ENCODE measurements around the gene PCGF2.

The PCGF2 gene

GRCh38 chr17:38751144-38751807 is 3.1 kb upstream of the PCGF2 start:
- DNase-seq (ENCODE audit: low read depth), result no peak

DNA sequence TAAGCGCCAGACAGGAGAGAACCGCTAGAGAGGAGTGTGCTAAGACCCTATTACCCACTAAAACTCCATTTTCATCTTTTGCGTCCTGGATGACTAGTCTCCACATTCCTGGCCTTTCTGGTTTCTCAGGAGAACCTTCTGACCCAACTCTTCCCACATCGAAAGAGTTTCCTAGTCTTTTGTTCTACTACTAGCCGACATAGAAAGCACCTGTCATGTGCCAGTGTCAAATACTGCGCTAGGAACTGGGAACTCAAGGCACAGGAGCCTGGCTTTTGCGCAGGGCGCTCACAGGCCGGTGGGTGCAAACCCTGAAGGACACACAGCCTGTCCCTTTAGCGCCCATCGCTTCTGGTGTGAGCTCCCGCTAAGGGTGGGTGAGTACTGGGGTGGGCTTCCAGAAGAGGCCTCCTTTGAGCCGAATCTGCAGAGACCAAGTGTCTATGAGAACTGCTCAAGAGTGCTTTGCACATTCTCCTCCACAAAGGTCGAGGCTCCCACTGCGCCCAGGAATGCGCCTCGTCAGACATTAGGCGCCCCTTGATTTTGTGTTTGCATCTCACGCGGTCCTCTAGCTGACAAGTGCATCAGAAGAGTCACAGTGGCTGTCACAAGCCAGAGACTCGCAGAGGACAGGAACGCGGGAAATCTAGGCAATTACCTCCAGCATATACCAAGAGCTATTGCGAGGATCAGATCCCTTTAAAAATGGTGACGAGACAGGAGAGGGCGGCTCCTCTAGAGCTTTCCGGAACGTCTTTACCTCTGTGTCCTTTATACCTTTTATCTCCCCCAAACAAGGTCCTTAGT is 2.4 kb upstream of the PCGF2 start:
- no peak for DNase-seq (ENCODE audit: low read depth)

DNA sequence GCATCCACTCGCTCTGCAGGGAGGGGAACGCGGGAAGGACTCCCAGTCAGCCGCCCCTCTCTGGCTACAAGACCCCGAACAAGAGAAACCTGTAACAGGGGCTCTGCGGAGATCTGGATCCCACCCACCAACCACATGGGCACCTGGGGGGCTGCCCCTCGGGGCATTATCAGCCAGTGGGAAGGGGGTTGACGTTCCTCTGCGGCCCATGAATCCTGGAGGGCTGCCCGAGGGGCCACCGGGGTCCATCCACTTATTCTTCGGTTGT is 1.8 kb upstream of the PCGF2 start:
- DNase-seq (ENCODE audit: low read depth), result no peak

DNA sequence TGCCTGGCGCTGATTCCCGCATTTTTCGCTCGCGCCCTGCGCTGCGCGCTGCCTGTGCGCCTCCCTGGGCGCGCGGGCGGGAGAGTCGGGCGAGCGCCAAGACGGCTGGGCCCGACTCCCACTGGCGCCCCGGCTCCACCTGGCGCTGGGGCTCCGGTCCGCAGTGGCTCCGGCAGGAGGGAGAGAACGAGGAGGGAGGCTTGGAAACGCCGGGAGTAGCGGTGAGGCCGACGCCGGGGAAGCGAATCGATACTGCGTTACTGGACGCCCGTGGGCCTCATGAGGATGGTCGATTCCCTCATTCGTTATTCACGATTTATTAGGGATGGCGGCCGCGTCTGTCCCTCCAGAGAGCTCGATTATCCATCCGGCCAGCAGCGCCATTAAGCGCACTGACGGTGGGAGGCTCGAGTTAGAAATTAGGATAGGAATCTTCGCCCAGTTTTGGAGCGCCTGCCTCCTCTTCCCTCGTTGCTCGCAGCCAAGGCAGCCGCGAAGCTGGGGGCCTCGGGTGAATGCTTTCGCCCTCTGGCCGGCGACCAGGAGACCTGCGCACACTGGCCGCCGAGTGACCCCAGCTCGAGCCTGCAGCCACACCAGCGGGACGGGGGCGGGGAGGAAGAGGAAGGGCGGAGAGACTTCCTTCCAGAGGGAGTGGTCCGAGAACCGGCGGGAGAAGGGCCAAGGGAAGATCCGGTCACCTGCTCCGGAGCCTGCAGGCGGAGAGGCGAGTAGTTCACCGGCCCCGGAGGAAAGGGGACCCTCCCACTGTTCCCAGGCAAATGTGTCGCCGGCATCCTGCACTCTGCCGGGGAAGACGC is 1.3 kb upstream of the PCGF2 start:
- DNase-seq (ENCODE audit: low read depth), result peak; percentile 84

GRCh38 chr17:38748892-38749222 is 721 bp upstream of the PCGF2 start:
- no peak for DNase-seq (ENCODE audit: low read depth)

DNA sequence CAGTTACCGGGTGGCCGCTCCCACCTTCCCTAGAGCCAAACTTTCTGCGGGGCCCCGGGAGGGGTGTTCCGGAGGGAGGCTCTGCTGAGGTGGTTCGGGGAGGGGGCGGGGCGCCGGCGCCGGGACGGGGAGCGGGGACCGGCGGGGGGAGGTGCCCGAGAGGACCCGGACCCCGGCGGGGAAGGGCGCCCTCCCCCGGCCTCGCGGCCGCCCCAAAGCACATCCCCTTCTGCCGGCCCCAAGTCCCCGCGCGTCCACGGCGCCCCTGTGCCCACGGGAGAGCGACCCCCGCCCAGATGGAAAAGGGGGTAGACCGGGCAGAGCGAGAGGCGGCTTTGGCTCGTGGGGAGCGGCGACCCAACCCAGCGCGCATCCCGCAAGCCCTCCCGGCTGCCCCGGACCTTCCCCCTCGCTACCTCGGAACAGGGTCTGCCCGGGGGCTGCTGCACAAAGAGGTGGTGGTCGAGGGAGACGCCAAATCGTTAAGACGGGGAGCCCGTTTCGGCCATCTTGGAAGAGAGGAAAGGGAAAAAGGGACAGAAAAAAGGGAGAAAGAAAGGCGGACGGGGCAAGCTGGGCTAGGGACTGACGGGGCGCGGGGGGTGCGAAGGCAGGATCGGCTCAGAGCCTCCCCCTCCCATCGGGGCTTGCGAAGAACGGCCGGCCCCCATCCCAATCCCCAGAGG is 530 bp downstream of the PCGF2 start:
- DNase-seq (ENCODE audit: low read depth), result peak; percentile 49

GRCh38 chr17:38746849-38747462 is 1.2 kb downstream of the PCGF2 start:
- DNase-seq (ENCODE audit: low read depth), result no peak

DNA sequence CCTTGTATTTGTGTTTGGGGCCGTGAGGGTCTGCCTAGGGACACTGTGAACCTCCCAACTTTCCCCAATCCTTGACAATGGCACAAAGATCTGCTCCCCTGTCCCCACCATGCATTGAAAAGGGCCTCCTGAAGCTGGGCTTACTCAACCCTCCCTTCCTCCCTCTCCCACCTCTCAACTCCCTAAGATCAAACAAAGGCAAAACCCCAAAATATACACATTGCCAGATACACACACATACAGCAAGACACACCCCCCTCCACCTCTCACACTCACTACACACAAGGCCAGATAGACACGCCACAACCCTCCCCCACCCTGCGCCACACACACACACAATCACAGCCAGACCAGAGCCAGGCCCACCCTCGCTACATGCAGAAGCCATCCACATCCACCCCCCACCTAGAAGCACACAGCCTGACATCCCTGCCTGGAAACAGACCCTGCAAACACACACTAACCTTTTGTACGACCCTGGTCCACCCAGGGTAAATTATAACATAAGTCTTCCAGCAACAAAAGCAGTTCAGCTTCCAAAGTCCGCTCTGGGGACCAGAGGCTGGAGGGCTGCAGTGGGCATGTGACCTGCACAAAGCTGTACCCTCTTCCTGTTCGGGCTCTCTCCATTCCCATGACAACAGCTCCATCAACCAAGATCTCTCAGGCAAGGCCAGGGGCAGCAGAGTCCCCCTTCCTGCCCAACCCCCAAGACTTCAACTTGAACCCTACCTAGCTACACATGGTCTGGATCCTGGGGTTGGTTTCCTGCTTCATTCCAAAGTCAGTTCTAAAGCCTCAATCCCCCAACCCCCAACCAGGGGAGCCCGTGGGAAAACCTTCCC is 1.9 kb downstream of the PCGF2 start:
- no peak for DNase-seq (ENCODE audit: low read depth)

DNA sequence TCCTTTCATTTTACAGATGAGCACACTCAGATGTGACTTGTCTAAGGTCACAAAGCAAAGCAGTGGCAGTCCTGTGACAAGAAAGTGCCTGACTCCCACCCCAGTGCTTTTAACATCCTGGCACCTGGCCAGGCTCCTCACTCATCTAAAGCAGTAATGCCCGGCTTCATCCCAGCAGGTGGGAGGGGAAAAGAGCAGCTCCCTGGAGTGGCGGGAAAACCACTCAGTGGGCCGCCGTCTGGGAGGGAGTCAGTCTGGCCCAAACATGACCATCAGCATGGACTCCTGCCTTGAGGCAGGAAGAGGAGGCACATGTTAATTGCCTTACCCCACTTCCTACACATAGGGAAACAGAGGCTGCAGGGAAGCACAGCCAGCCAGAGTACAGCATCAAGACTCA is 2.6 kb downstream of the PCGF2 start:
- DNase-seq (ENCODE audit: low read depth), result no peak

DNA sequence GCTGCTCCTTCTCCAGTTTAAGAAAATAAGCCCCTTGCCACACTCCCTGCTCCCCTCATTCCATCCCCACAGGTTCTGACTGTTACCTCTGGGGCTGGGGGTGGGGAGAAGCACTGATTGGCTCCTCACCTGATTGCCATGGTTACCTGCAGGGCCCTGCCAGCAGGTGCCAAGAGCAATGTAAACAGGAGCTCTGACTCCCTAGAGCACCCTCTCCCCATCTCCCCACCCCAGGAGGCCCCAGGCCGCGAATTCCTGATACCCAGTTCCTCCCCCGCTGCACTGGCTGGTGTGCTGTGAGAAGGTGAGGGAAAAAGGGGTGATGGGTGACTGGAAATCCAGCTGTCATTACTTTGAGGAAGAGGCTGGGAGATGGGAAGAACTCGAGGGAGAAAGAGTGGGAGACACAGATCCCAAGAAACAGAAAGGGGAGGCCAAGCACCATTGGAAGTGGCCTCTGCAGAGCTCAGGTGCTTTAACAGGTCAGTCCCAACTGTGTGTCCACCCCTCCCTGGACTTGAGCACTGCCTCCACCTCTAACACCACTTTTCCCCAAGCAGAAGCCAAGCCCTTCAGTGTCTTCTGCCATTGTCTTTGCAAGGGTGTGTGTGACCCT is 4.5 kb downstream of the PCGF2 start:
- no peak for DNase-seq (ENCODE audit: low read depth)

DNA sequence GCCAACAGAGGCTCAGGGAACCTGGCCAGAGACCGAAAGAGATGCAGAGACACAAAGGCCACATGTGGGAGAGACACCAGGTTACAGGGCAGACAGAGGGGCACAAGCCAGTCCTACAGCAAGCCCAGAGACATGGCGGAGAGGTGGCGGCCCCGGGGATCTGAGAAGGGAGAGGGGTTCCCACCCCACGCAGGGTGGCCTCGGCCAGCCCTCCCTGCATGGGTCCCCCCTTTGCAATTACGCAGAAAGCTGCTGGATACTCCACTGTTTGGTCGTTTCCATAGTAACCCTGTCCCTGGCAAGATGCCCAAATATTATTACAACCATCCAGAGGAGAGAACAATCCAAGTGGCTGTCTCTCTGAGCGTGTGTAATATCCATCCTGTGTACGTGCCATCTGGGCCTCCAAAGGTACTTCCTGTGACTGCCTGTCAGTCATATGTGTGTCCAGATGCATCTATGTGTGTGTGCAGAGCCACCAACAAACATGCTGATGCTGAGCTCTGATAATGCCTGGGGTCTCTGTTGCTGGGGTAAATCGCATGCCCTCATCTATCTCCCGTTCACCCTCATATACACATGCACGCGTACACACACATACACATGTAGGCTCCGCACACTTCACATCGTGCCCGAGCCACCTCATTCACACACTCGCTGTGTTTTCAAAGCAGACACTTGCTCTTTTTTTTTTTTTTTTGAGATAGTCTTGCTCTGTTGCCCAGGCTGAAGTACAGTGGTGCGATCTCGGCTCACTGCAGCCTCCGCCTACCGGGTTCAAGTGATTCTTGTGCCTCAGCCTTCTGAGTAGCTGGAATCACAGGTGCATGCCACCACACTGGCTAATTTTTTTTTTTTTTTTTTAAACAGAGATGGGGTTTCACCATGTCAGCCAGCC is 5.5 kb downstream of the PCGF2 start:
- no peak for DNase-seq (ENCODE audit: low read depth)

DNA sequence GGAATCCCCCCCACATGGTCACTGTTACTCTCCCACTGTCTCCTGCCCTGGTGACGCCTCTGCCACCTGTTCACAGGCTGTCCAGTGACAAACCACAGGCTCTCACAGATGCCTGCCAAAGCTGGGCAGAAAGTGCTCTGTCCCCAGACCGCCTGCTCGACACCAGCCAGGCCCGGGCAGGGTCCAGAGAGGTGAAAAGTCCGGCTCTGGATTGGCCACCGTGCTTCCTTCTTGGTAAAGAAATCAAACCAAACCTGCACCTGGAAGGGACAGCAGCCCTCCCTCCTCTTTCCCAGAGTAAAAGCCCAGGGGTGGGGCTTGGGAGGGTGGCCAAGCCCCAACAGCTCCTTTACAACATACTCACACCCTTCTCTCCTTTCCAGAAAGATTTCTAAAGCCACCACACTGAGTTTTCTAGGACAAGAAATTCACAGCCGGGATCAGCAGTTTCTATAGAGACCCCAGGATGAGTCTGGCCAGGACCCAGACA is 6.2 kb downstream of the PCGF2 start:
- no peak for DNase-seq (ENCODE audit: low read depth)

DNA sequence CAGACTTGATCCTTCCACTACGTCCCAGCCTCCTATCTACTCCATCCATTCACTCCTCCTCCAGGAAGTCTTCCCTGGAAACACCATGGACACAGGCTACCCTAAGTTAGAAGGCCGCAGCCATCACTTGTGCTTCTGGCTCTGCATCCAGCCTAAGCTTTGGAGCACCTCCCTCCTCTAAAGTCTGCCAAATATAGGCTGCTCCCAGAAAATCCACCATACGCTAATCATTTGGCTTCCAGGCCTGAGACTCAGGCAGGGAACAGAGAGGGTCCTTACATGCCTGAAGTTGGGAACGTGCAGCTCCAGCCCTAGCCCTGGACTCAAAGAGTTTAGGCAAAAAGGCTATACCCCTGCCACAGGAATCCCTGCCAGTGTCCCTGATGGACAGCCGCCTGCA is 6.7 kb downstream of the PCGF2 start:
- DNase-seq (ENCODE audit: low read depth), result no peak

GRCh38 chr17:38740806-38741205 is 7.3 kb downstream of the PCGF2 start:
- no peak for DNase-seq (ENCODE audit: low read depth)

DNA sequence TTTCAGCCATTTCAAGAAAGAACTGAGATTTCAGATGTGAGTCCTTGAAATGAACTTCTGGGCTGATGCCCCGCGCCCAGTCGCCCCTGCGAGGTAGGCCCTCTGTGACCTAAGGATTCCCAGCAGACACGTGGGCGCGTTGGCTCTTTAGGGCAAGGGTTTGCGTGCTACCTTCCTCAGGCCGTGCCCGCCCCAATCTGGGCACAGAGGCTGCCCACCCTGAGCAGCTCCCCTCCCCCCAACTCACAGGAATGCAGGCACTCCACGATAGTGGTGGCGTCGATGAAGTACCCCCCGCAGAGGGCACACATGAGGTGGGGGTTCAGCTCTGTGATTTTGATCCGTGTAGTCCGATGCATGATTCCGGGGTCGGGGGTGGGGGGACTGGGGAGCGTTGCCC is 8.1 kb downstream of the PCGF2 start:
- DNase-seq (ENCODE audit: low read depth), result no peak

DNA sequence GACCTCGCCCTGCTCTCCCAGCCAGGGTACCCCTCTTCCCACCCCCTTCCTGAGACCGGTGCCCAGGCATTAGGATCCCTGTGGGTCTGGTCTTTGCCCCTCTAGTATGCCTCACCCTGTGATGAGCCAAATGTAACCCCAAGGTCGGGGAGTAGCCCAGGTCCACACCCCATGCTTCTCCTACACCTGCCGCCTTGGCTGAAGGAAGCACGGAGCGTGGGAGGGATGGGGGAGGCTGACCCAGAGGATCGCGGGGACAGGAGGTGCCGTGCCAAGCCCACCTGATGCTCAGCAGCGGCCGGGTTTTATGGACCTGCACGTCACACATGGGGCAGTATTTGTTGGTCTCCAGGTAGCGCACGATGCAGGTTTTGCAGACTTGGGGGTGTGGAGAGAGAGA is 8.8 kb downstream of the PCGF2 start:
- DNase-seq (ENCODE audit: low read depth), result no peak

DNA sequence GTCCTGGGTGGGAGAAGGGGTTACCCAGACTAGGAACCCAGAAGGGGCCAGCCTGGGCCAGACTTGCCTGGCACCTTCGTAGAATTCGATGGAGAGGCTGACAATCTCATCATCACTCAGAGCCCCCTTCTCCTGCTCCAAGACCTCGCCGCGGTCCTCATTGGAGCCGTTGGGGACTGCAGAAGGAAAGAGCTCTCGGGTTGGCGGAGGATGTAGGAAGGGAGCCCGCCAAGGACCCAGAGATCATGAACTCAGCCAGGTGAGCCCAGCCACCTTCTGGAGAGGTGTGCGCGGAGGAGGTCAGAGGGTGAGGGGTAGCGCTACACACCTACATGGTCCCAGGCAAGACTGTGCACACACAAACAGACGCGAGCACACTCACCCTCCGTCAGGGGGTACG is 9.4 kb downstream of the PCGF2 start:
- no peak for DNase-seq (ENCODE audit: low read depth)

DNA sequence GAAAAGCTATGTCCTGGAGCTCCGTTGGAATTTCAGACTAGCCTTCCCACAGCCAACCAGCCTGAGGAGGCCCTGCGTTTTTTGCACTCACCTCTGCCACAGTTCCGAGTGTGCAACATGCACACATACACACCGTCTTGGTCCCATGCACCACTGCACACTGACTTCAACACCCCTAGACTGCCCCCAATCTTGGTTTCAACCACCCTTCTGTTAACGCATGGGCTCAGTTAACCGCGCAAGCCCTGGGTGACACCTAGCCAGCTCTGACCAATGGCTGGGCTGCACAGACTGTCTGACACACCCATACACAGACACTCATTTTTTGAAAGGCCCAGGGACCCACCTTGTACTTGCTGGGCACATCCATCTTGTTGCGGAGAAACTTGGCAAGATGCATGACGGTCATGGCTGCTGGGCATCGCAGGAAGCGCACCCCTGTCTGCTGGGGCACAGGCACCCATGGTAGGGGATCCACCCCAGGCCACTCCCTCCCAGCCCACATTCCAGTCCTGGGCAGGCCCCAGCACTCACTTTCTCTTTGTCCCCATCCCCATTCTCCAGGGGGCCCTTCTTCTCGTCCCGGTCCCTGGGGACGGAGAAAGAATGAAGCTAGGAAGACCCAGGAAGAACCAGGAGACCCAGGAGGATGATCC is 10.0 kb downstream of the PCGF2 start:
- no peak for DNase-seq (ENCODE audit: low read depth)
